ENCODE results near the gene CD46.
A peak's percentile ranks its signal among the peaks of the same experiment; 100 is the strongest.
"Not testable (repeated sequence)": the region's sequence is repeated elsewhere in the genome, so short reads cannot be mapped to it uniquely, and the experiment has no call there.

The CD46 gene

GRCh38 chr1:207751790-207752455 is at the start of gene CD46:
Gene CD46 (plus strand): TSS chr1:207752054. CDS start chr1:207752213, 159 bp downstream.
- H3K36me3 ChIP-seq (ENCODE audit: insufficient read depth, low read length) = no peaks in the 10 kb centered on the region; the same call in 1 of the 2 replicates
- no peaks in the 10 kb centered on the region for H3K9me3 ChIP-seq (ENCODE audit: control insufficient read depth, insufficient read depth, low read length)
- H3K9ac ChIP-seq (ENCODE audit: low read depth, low read length) = peak within 1 kb of the TSS; percentile 88
- peaks cover 29% of the 10 kb centered on the region for H3K4me1 ChIP-seq (ENCODE audit: insufficient read depth, low read length)

GRCh38 chr1:207702317-207702716 is 49.5 kb upstream of the CD46 start:
- Histone ChIP-seq H3K9ac (ENCODE audit: low read depth, low read length) (no peak overlapping the region), H3K9me3 (ENCODE audit: control insufficient read depth, insufficient read depth, low read length) (no peaks in the 10 kb centered on the region), H3K4me1 (ENCODE audit: insufficient read depth, low read length) (peaks cover 3% of the 10 kb centered on the region; the same call in 1 of the 2 replicates), H3K36me3 (ENCODE audit: insufficient read depth, low read length) (no peaks in the 10 kb centered on the region)

- Histone ChIP-seq H3K9ac (ENCODE audit: low read depth, low read length) (no peak overlapping the region), H3K4me1 (ENCODE audit: insufficient read depth, low read length) (peaks cover under 1% of the 10 kb centered on the region; the same call in 1 of the 2 replicates), H3K9me3 (ENCODE audit: control insufficient read depth, insufficient read depth, low read length) (no peaks in the 10 kb centered on the region), H3K36me3 (ENCODE audit: insufficient read depth, low read length) (no peaks in the 10 kb centered on the region)
Measured at GRCh38 chr1:207703712-207704111, 48.1 kb upstream of the CD46 start.

GRCh38 chr1:207708004-207708403 is 43.9 kb upstream of the CD46 start:
- not testable (repeated sequence) for H3K9me3 ChIP-seq (ENCODE audit: control insufficient read depth, insufficient read depth, low read length); H3K9ac ChIP-seq (ENCODE audit: low read depth, low read length); H3K4me1 ChIP-seq (ENCODE audit: insufficient read depth, low read length); H3K36me3 ChIP-seq (ENCODE audit: insufficient read depth, low read length)

GRCh38 chr1:207711285-207711684 is 40.6 kb upstream of the CD46 start:
- H3K9ac ChIP-seq (ENCODE audit: low read depth, low read length) = no peak overlapping the region
- peaks cover 4% of the 10 kb centered on the region for H3K9me3 ChIP-seq (ENCODE audit: control insufficient read depth, insufficient read depth, low read length)
- H3K36me3 ChIP-seq (ENCODE audit: insufficient read depth, low read length) = no peaks in the 10 kb centered on the region
- no peaks in the 10 kb centered on the region for H3K4me1 ChIP-seq (ENCODE audit: insufficient read depth, low read length)

GRCh38 chr1:207712701-207713100 is 39.2 kb upstream of the CD46 start:
- not testable (repeated sequence) for H3K9me3 ChIP-seq (ENCODE audit: control insufficient read depth, insufficient read depth, low read length); H3K36me3 ChIP-seq (ENCODE audit: insufficient read depth, low read length)

GRCh38 chr1:207713529-207713928 is 38.3 kb upstream of the CD46 start:
- Histone ChIP-seq H3K4me1 (ENCODE audit: insufficient read depth, low read length) (no peaks in the 10 kb centered on the region), H3K9ac (ENCODE audit: low read depth, low read length) (no peak overlapping the region), H3K36me3 (ENCODE audit: insufficient read depth, low read length) (no peaks in the 10 kb centered on the region), H3K9me3 (ENCODE audit: control insufficient read depth, insufficient read depth, low read length) (peaks cover 4% of the 10 kb centered on the region)

More at GRCh38 chr1:207712701-207713100, 39.2 kb upstream of the CD46 start:
- not testable (repeated sequence) for H3K4me1 ChIP-seq (ENCODE audit: insufficient read depth, low read length); H3K9ac ChIP-seq (ENCODE audit: low read depth, low read length)

GRCh38 chr1:207719234-207719633 is 32.6 kb upstream of the CD46 start:
- Histone ChIP-seq H3K4me1 (ENCODE audit: insufficient read depth, low read length) (no peaks in the 10 kb centered on the region), H3K9me3 (ENCODE audit: control insufficient read depth, insufficient read depth, low read length) (peaks cover under 1% of the 10 kb centered on the region; the same call in 1 of the 2 replicates), H3K36me3 (ENCODE audit: insufficient read depth, low read length) (no peaks in the 10 kb centered on the region), H3K9ac (ENCODE audit: low read depth, low read length) (no peak overlapping the region)

GRCh38 chr1:207728200-207728858 is 23.5 kb upstream of the CD46 start:
- H3K36me3 ChIP-seq (ENCODE audit: insufficient read depth, low read length); H3K9ac ChIP-seq (ENCODE audit: low read depth, low read length); H3K4me1 ChIP-seq (ENCODE audit: insufficient read depth, low read length); H3K9me3 ChIP-seq (ENCODE audit: control insufficient read depth, insufficient read depth, low read length): not testable (repeated sequence)

GRCh38 chr1:207737503-207738157 is 14.2 kb upstream of the CD46 start:
- not testable (repeated sequence) for H3K36me3 ChIP-seq (ENCODE audit: insufficient read depth, low read length)

GRCh38 chr1:207738158-207738659 is 13.6 kb upstream of the CD46 start:
- not testable (repeated sequence) for H3K9ac ChIP-seq (ENCODE audit: low read depth, low read length); H3K9me3 ChIP-seq (ENCODE audit: control insufficient read depth, insufficient read depth, low read length); H3K4me1 ChIP-seq (ENCODE audit: insufficient read depth, low read length); H3K36me3 ChIP-seq (ENCODE audit: insufficient read depth, low read length)

More at GRCh38 chr1:207737503-207738157, 14.2 kb upstream of the CD46 start:
- not testable (repeated sequence) for H3K9me3 ChIP-seq (ENCODE audit: control insufficient read depth, insufficient read depth, low read length); H3K9ac ChIP-seq (ENCODE audit: low read depth, low read length); H3K4me1 ChIP-seq (ENCODE audit: insufficient read depth, low read length)

GRCh38 chr1:207740207-207740606 is 11.6 kb upstream of the CD46 start:
- Histone ChIP-seq H3K9me3 (ENCODE audit: control insufficient read depth, insufficient read depth, low read length) (0 out of 2 replicates have a peak, but pooled peaks cover 5% of the 10 kb centered on the region), H3K36me3 (ENCODE audit: insufficient read depth, low read length) (no peaks in the 10 kb centered on the region), H3K9ac (ENCODE audit: low read depth, low read length) (no peak overlapping the region), H3K4me1 (ENCODE audit: insufficient read depth, low read length) (no peaks in the 10 kb centered on the region)

GRCh38 chr1:207742850-207743555 is 8.9 kb upstream of the CD46 start:
- H3K4me1 ChIP-seq (ENCODE audit: insufficient read depth, low read length) = no peaks in the 10 kb centered on the region; the same call in 1 of the 2 replicates
- no peaks in the 10 kb centered on the region for H3K36me3 ChIP-seq (ENCODE audit: insufficient read depth, low read length)
- H3K9ac ChIP-seq (ENCODE audit: low read depth, low read length) = no peak overlapping the region
- H3K9me3 ChIP-seq (ENCODE audit: control insufficient read depth, insufficient read depth, low read length) = no peaks in the 10 kb centered on the region

- Histone ChIP-seq H3K36me3 (ENCODE audit: insufficient read depth, low read length) (no peaks in the 10 kb centered on the region), H3K4me1 (ENCODE audit: insufficient read depth, low read length) (peaks cover 9% of the 10 kb centered on the region; the same call in 1 of the 2 replicates), H3K9me3 (ENCODE audit: control insufficient read depth, insufficient read depth, low read length) (no peaks in the 10 kb centered on the region), H3K9ac (ENCODE audit: low read depth, low read length) (no peak overlapping the region)
Measured at GRCh38 chr1:207744000-207744534, 7.8 kb upstream of the CD46 start.

Data from ES-I3 (cell line).